HFF-Myc (cell line): ENCODE measurements around the gene ATP11B.

Source experiments
- DNase-seq: peaks from one replicate; pipeline ENCODE4 v3.0.0-alpha.2; 2011; ENCODE audit warnings: low read depth; ENCODE audit errors: extremely low read depth
- H3K4me3 ChIP-seq: replicated peaks from 2 replicates; pipeline ENCODE4 v1.5.1; 2011; ENCODE audit warnings: low read depth, mild to moderate bottlenecking, control low read depth, low read length
- TF ChIP-seq, protein P1 (sequence below): IDR thresholded peaks from 2 replicates; pipeline ENCODE4 v1.5.1; 2012; ENCODE audit warnings: mild to moderate bottlenecking, low read depth, low read length, control low read depth; ENCODE audit errors: missing control alignments

The ATP11B gene

DNA sequence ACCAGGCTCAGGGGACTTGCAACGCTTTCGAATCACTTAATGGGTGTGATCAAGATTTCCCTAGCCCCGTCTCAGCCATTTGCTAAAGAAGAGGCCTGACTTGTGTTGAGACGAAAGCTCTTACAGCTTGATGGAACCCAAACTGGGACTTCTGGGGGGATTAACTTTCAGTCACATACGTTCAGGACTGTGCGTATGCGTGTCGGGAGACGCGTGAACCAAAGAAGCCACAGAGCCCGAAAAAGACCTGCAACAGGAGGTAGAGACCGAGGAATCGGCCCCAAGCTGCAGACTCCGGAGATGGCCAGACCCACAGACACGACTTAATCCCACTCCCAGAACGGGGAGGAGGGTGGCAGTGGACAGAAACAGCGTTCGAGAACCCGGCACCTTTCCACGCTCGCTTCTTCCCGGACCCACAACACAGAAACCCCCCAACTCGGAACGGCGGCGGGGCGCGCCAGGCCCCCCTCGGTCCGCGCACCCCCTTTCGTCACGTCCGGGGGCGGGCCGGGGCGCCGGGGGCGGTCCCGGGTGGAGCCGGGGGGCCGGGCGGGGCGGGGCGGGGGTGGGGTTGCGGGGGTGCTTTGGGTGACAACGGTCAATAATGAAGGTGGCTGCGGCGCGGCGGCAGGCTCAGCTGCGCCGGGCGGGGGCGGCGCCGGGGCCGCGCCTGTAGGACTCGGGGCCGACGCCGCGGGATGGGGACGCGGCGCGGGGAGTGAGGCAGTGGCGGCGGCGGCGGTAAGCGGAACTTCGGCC lies at the start of gene ATP11B:
Gene ATP11B, plus strand, starts transcription at position 604 of the 762 bp plus-strand sequence. CDS start 256 bp downstream, outside the sequence.
- TF ChIP-seq, protein P1, sequence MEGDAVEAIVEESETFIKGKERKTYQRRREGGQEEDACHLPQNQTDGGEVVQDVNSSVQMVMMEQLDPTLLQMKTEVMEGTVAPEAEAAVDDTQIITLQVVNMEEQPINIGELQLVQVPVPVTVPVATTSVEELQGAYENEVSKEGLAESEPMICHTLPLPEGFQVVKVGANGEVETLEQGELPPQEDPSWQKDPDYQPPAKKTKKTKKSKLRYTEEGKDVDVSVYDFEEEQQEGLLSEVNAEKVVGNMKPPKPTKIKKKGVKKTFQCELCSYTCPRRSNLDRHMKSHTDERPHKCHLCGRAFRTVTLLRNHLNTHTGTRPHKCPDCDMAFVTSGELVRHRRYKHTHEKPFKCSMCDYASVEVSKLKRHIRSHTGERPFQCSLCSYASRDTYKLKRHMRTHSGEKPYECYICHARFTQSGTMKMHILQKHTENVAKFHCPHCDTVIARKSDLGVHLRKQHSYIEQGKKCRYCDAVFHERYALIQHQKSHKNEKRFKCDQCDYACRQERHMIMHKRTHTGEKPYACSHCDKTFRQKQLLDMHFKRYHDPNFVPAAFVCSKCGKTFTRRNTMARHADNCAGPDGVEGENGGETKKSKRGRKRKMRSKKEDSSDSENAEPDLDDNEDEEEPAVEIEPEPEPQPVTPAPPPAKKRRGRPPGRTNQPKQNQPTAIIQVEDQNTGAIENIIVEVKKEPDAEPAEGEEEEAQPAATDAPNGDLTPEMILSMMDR, result no peak
- DNase-seq, result no peak
- H3K4me3 ChIP-seq, result peak within 1 kb of the TSS; percentile 65

DNA sequence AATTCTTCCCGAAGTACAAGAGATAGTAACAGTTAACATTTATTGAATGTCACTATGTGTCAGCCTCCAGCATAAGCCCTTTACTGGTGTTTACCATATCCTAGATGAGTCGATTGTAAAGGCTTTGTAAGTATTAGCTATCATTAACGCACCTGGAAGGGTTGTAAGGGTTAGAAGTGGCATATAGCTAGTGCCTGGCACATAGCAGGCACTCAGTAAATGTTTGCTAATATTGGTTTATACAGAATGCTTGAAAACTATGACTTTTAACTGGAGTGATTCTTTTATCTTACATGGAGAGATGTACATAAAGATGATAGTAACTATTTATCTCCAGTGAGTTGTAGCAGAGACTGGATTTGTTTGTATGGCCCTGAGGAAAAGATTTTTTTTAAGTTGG lies 46.3 kb upstream of the ATP11B start:
- H3K4me3 ChIP-seq, result no peak overlapping the region
- TF ChIP-seq, protein P1, result no peak
- no peak for DNase-seq

DNA sequence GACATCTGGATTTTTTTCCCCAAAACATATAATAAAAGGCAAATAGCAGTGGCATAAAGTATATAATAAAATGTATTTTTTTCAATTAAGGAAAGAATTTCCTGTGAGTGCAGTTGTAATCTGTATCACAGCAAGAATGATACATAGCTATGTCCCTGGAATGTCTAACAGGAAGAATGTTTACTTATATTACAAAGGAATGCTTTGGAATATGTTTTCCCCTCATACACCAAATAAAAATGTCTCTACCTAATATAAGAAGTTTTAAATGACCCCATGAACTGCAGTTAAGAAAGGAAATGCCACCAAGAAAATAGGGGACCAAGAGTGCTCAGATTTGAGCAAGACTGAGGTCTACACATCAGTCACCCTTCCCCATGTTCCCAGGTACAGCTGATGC lies 38.0 kb upstream of the ATP11B start:
- DNase-seq, result no peak
- TF ChIP-seq, protein P1, result no peak

DNA sequence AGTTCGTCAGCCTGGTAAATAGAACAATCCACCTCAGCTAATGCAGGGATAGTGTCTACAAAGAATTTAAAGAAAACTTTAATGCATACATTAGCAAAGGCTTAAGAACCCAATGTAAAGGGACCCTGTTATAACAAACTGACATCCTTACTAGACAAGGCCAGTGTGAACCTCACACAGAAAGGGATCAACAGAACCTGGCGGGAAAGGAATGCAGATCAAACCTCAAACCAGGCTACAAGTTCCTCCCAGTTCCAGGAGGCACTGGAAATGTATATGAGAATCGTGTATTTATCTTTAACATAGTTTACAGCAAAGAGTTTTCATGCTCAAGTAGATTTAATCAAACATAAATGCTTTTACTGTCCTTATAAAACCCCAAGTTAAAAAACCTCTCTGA lies 37.6 kb upstream of the ATP11B start:
- no peak overlapping the region for H3K4me3 ChIP-seq
- TF ChIP-seq, protein P1, result no peak
- no peak for DNase-seq

More for the DNA sequence above, 38.0 kb upstream of the ATP11B start:
- H3K4me3 ChIP-seq, result no peak overlapping the region

DNA sequence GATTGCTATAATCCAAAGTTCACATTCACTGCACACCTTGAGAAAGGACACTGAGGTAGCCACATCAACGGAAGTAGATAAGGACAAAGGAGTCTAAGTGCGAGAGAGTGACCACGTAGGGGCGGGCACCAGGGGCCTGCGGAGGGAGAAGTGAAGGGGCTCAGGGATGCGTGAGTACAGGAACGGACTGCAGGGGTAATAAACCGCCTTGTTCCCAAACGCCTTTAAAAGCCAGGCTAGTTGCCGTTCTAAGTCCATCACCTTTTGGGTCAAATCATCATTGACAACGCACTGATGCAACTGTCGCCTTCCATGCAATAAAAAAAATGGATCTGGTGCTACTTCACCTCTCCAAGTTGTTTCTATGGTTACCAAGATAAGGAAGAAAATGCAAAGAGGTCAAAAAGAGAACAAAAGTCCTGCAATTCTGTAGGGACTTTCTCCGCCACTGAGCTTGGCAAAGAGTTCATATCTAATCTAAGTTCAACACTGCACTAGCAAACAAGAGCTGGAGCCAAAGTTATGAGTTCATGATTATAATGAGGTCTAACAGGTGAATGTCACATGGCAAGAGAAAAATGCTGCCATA lies 32.6 kb upstream of the ATP11B start:
- H3K4me3 ChIP-seq, result no peak overlapping the region
- TF ChIP-seq, protein P1, result no peak
- no peak for DNase-seq

DNA sequence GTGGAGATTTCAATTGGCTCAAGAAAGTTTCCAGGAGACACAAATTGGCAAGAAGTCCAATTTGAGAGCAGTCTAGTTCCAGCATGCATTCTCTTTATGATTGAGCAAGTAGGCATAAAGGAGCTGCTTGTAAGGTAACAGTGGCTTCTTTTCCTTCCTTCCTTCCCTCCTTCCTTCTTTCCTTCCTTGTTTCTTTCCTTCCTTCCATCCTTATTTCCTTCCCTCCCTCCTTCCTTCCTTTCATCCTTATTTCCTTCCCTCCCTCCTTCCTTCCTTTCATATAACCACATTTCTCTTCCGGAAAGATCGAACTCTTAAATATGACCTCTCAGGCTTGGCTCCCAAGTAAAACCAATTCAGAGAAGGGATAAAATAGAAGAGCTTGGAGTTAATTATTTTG lies 29.4 kb upstream of the ATP11B start:
- H3K4me3 ChIP-seq, result no peak overlapping the region
- TF ChIP-seq, protein P1, result no peak
- DNase-seq, result no peak

DNA sequence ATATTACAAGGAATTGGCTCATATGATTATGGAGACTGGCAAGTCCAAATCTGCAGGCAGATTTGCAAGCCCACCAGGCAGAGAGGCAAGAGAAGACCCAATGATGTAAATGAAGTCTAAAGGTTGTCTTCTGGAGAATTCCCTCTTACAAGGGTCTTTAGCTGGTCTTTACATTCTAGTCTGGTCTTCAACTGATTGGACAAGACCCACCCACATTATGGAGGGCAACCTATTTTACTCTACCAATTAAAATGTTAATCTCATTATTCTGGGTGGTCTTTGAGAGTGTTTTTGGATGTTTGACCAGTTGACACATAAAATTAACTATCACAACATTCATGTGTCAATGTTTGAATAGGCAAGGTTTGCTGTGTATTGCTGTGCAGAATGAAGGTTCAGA lies 28.0 kb upstream of the ATP11B start:
- no peak overlapping the region for H3K4me3 ChIP-seq
- TF ChIP-seq, protein P1, result no peak
- no peak for DNase-seq
